GM12801 (cell line): Measurements from ENCODE around the gene MED8.

Experiments used
- TF ChIP-seq, protein P1 (sequence below): IDR thresholded peaks from one replicate; pipeline ENCODE4 v1.5.1; 2011; ENCODE audit warnings: control low read depth; ENCODE audit not compliant: insufficient read length; ENCODE audit errors: extremely low read depth

MED8 gene

GRCh38 chr1:43435146-43436145 lies 45.8 kb upstream of the MED8 start:
- TF ChIP-seq, protein P1, sequence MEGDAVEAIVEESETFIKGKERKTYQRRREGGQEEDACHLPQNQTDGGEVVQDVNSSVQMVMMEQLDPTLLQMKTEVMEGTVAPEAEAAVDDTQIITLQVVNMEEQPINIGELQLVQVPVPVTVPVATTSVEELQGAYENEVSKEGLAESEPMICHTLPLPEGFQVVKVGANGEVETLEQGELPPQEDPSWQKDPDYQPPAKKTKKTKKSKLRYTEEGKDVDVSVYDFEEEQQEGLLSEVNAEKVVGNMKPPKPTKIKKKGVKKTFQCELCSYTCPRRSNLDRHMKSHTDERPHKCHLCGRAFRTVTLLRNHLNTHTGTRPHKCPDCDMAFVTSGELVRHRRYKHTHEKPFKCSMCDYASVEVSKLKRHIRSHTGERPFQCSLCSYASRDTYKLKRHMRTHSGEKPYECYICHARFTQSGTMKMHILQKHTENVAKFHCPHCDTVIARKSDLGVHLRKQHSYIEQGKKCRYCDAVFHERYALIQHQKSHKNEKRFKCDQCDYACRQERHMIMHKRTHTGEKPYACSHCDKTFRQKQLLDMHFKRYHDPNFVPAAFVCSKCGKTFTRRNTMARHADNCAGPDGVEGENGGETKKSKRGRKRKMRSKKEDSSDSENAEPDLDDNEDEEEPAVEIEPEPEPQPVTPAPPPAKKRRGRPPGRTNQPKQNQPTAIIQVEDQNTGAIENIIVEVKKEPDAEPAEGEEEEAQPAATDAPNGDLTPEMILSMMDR = no peak

DNA sequence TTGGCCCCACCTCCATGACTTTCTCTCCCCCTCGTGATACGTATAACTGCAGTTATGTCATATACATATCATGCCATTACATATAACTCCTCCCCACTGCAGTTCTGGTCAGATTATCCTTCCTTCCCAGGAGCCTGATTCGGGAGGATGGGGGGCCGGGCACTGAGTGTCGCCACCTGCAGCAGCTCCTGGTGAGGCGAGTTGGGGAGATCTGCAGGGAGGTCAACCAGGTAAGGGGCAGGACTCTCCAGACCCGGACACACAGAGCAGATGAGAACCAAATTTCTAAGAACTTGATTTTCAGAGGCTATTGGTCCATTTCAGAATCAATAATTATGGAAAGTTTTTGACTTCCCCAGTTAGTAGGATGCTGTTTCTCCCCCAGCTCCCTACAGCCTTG lies 44.7 kb upstream of the MED8 start:
- TF ChIP-seq, protein P1 = no peak

DNA sequence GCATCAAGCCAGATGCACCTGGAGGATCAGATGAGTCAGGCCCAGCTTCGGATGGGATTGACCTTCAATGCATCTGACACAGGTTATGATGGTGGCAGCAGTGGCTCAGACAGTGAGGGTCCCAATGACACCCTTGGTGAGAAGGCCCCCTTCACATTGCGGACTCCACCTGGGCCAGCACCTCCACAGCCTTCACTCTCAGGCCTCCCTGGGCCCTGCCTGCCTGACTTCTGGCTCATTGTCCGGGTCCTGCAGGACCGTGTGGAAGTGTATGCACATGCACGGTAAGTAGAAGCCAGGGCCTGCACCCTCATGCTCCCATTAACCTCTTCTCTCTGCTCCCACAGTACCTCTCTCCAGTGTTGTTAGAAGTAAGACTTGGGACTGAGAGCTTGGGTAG lies 43.3 kb upstream of the MED8 start:
- TF ChIP-seq, protein P1 = no peak

GRCh38 chr1:43432171-43432860 lies 42.7 kb upstream of the MED8 start:
- TF ChIP-seq, protein P1 = no peak

DNA sequence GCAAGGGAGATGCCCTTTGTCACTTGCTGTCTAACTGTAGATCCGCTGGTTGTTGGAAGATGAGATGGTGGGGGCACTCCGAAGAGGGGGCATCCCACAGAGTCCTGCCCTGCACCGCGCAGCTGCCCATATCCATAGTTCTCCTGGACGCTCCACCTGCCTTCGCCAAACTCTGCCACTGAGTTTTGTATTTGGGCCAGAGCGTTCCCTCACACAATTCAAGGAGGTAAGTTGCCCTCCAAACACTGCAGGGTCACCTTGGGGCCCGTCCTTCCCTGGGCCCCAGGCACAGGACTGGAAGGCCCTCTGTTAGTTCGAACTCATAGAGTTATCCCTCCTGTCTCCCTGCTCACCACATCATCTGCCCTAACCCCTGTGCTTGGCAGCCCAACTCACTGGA lies 42.1 kb upstream of the MED8 start:
- TF ChIP-seq, protein P1 = no peak

GRCh38 chr1:43430831-43431230 lies 41.2 kb upstream of the MED8 start:
- TF ChIP-seq, protein P1 = no peak

GRCh38 chr1:43427941-43428340 lies 38.3 kb upstream of the MED8 start:
- TF ChIP-seq, protein P1 = no peak
